ENCODE measurements around the gene IL22RA2. TPM values are rescaled to one million over a fixed set of nuclear protein-coding genes. Genes with fewer than 3 reads are reported as not detected.

Gene IL22RA2
- total and polyA plus RNA-seq, 2 experiments from 2014 or later, result not detected

GRCh38 chr6:137176729-137177128 is 3.3 kb upstream of the IL22RA2 start:
- Histone ChIP-seq H3K4me3 (no peak overlapping the region), H3K36me3 (no peaks in the 10 kb centered on the region), H3K27me3 (no peaks in the 10 kb centered on the region), H3K9me3 (ENCODE audit: low read depth) (no peaks in the 10 kb centered on the region), H3K27ac (no peak overlapping the region), H3K4me1 (ENCODE audit: low read depth) (no peaks in the 10 kb centered on the region)
- no peak for DNase-seq (ENCODE audit: low read depth in 1 of 2, low spot score in 1 of 2)
- TF ChIP-seq CTCF (IDR thresholded peaks at IDR 0.05; ENCODE audit: low read depth, low read length), result no peak

- Histone ChIP-seq H3K4me3 (no peak overlapping the region), H3K27ac (no peak overlapping the region), H3K27me3 (no peaks in the 10 kb centered on the region), H3K4me1 (ENCODE audit: low read depth) (no peaks in the 10 kb centered on the region), H3K9me3 (ENCODE audit: low read depth) (no peaks in the 10 kb centered on the region), H3K36me3 (no peaks in the 10 kb centered on the region)
- TF ChIP-seq CTCF (IDR thresholded peaks at IDR 0.05; ENCODE audit: low read depth, low read length), result no peak
- no peak for DNase-seq (ENCODE audit: low read depth in 1 of 2, low spot score in 1 of 2)
Measured at GRCh38 chr6:137175868-137176245, 2.4 kb upstream of the IL22RA2 start.

DNA sequence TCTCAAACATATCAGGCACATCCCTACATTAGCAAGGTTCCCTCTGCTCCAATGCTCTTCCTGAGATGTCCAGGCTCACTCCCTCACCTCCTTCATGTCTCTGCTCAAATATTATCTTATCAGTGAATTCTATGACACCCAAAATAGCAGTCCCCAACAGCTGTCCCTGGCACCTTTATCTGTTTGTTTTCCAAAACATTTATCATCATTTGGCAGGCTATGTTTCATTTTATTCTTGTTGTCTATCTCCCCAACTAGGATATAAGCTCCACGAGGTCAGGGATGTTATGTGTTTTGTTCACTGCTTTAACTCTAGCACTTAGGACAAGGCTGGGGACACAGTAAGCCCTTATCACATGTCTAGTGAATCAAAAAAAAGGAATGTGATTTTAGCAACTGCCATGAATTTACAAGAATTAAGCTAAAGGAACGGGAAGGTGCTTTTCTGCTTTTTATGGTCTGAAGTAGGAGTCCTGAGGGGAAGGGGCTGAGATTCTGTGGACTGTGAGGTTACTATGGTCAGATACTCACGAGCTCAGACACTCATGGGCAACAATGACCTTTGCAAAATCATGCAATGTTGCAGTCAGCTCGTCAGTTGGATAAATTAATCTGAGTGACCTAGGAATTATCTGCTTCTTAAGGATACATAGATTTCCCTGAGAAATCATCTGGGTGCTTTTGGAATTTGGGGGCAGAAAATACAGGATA is 1.9 kb upstream of the IL22RA2 start:
- no peak for DNase-seq (ENCODE audit: low read depth in 1 of 2, low spot score in 1 of 2)
- Histone ChIP-seq H3K4me3 (no peak overlapping the region), H3K36me3 (no peaks in the 10 kb centered on the region), H3K27me3 (no peaks in the 10 kb centered on the region), H3K4me1 (ENCODE audit: low read depth) (no peaks in the 10 kb centered on the region), H3K27ac (no peak overlapping the region), H3K9me3 (ENCODE audit: low read depth) (no peaks in the 10 kb centered on the region)
- TF ChIP-seq CTCF (IDR thresholded peaks at IDR 0.05; ENCODE audit: low read depth, low read length), result no peak

GRCh38 chr6:137172734-137173431 is 561 bp downstream of the IL22RA2 start:
- no peak for TF ChIP-seq CTCF (IDR thresholded peaks at IDR 0.05; ENCODE audit: low read depth, low read length)
- H3K4me1 ChIP-seq (ENCODE audit: low read depth), result no peaks in the 10 kb centered on the region

GRCh38 chr6:137171824-137172733 is 1.4 kb downstream of the IL22RA2 start:
- no peak for DNase-seq (ENCODE audit: low read depth in 1 of 2, low spot score in 1 of 2)
- no peak for TF ChIP-seq CTCF (IDR thresholded peaks at IDR 0.05; ENCODE audit: low read depth, low read length)
- Histone ChIP-seq H3K9me3 (ENCODE audit: low read depth) (no peaks in the 10 kb centered on the region), H3K27ac (no peak overlapping the region), H3K36me3 (no peaks in the 10 kb centered on the region), H3K4me1 (ENCODE audit: low read depth) (no peaks in the 10 kb centered on the region), H3K4me3 (no peak overlapping the region), H3K27me3 (no peaks in the 10 kb centered on the region)

More at GRCh38 chr6:137172734-137173431, 561 bp downstream of the IL22RA2 start:
- no peak for DNase-seq (ENCODE audit: low read depth in 1 of 2, low spot score in 1 of 2)
- no peak overlapping the region for H3K27ac ChIP-seq
- no peaks in the 10 kb centered on the region for H3K27me3 ChIP-seq
- no peak overlapping the region for H3K4me3 ChIP-seq
- no peaks in the 10 kb centered on the region for H3K36me3 ChIP-seq
- no peaks in the 10 kb centered on the region for H3K9me3 ChIP-seq (ENCODE audit: low read depth)

All from cardiac muscle cell (in vitro differentiated cells and primary cell).